OCI-M1 (cell line): ENCODE results near the gene KCNG2.

Experiments
- DNase-seq: peaks from one replicate; lab custom pipeline; 2025; lab: John Stamatoyannopoulos, UW

The KCNG2 gene

GRCh38 chr18:79785831-79786230 lies 11.9 kb upstream of the KCNG2 start:
- no peak for DNase-seq

GRCh38 chr18:79786304-79786703 lies 11.4 kb upstream of the KCNG2 start:
- no peak for DNase-seq

GRCh38 chr18:79786786-79787526 lies 10.8 kb upstream of the KCNG2 start:
- no peak for DNase-seq

GRCh38 chr18:79787527-79787864 lies 10.2 kb upstream of the KCNG2 start:
- no peak for DNase-seq

- DNase-seq, result no peak
Measured at GRCh38 chr18:79787865-79788733, 9.6 kb upstream of the KCNG2 start.

GRCh38 chr18:79788734-79789085 lies 9.0 kb upstream of the KCNG2 start:
- DNase-seq, result no peak

GRCh38 chr18:79789091-79789891 lies 8.4 kb upstream of the KCNG2 start:
- no peak for DNase-seq

GRCh38 chr18:79789901-79790890 lies 7.5 kb upstream of the KCNG2 start:
- DNase-seq, result no peak

- peak; percentile 93 for DNase-seq
Measured at GRCh38 chr18:79790996-79791972, 6.5 kb upstream of the KCNG2 start.

GRCh38 chr18:79792096-79792987 lies 5.4 kb upstream of the KCNG2 start:
- DNase-seq, result peak; percentile 37

GRCh38 chr18:79792988-79793355 lies 4.8 kb upstream of the KCNG2 start:
- DNase-seq, result peak; percentile 75

GRCh38 chr18:79794846-79795245 lies 2.9 kb upstream of the KCNG2 start:
- no peak for DNase-seq

GRCh38 chr18:79795446-79795845 lies 2.3 kb upstream of the KCNG2 start:
- DNase-seq, result no peak

- no peak for DNase-seq
Measured at GRCh38 chr18:79796016-79796415, 1.7 kb upstream of the KCNG2 start.

GRCh38 chr18:79796531-79797405 lies 970 bp upstream of the KCNG2 start:
- no peak for DNase-seq

- DNase-seq, result no peak
Measured at GRCh38 chr18:79798346-79798998, 734 bp downstream of the KCNG2 start.

GRCh38 chr18:79798999-79799370 lies 1.2 kb downstream of the KCNG2 start:
- DNase-seq, result no peak
